H1 (cell line): ENCODE measurements around the gene KLKB1. TPM values are rescaled to one million over a fixed set of nuclear protein-coding genes. Genes with fewer than 3 reads are reported as not detected.

ENCODE experiments used
- CTCF ChIA-PET: fragments of 300-600 bp; sonication (Branson Sonifier 250); formaldehyde crosslinking; loops from one replicate; lab custom pipeline; 2021; ENCODE audit not compliant: partially characterized antibody; lab: Charles Lee
- POLR2A ChIA-PET: fragments of 300-600 bp; sonication (Branson Sonifier 250); formaldehyde crosslinking; loops from one replicate; lab custom pipeline; 2021; ENCODE audit warnings: inconsistent platforms; ENCODE audit not compliant: partially characterized antibody; lab: Charles Lee
- DNase-seq, 2 experiments: peaks; one replicate each; pipeline versions ENCODE4 v3.0.0 to v3.0.0-alpha.2; 2010 to 2022; ENCODE audit warnings: low spot score in 2 of 2, low read depth in 1 of 2, mixed read lengths in 1 of 2
- FAIRE-seq: peaks from 2 replicates; lab custom pipeline; 2011; peaks lifted over from hg19 to GRCh38; lab: Jason Lieb, UNC
- H2AFZ ChIP-seq: 2 replicates; pipeline ENCODE4 v1.8.1; 2012; ENCODE audit warnings: low read length, inconsistent platforms
- H2AK5ac ChIP-seq: 2 replicates; pipeline ENCODE4 v1.6.1; 2013; ENCODE audit warnings: low read depth, low read length
- H2BK120ac ChIP-seq: replicated peaks from 2 replicates; pipeline ENCODE3; 2013; ENCODE audit warnings: low read depth, low read length, inconsistent platforms
- H2BK12ac ChIP-seq: 2 replicates; pipeline ENCODE4 v1.6.1; 2013; ENCODE audit warnings: low read depth, low read length
- H2BK15ac ChIP-seq: 2 replicates; pipeline ENCODE4 v1.6.1; 2013; ENCODE audit warnings: low read length
- H2BK20ac ChIP-seq: 2 replicates; pipeline ENCODE4 v1.6.1; 2013; ENCODE audit warnings: low read length
- H2BK5ac ChIP-seq: 2 replicates; pipeline ENCODE4 v1.6.1; 2013; ENCODE audit warnings: low read depth, low read length
- H3K14ac ChIP-seq: 2 replicates; pipeline ENCODE4 v1.6.1; 2013; ENCODE audit warnings: inconsistent platforms; ENCODE audit not compliant: insufficient read length
- H3K18ac ChIP-seq: 2 replicates; pipeline ENCODE4 v1.6.1; 2013; ENCODE audit warnings: low read length; ENCODE audit errors: extremely low read depth
- H3K23ac ChIP-seq: 2 replicates; pipeline ENCODE4 v1.6.1; 2013; ENCODE audit warnings: inconsistent platforms; ENCODE audit not compliant: insufficient read length
- H3K23me2 ChIP-seq: 2 replicates; pipeline ENCODE4 v1.6.1; 2013; ENCODE audit warnings: low read depth, low read length
- H3K27ac ChIP-seq: 2 replicates; pipeline ENCODE4 v1.6.1; 2011; ENCODE audit warnings: low read depth, low read length, inconsistent platforms
- H3K27me3 ChIP-seq, 4 experiments: replicated peaks in 1 of 4; 1 replicate in 1 of 4; 2 replicates in 3 of 4; pipeline versions ENCODE4 v1.6.1 to v1.8.1; 2011 to 2013; ENCODE audit warnings: low read length in 3 of 4, mild to moderate bottlenecking in 3 of 4, inconsistent platforms in 2 of 4, mixed read lengths in 2 of 4, moderate library complexity in 1 of 4; ENCODE audit not compliant: control insufficient read depth in 3 of 4, insufficient read depth in 3 of 4; ENCODE audit errors: extremely low read depth in 1 of 4
- H3K36me3 ChIP-seq, 4 experiments: 2 replicates each; pipeline versions ENCODE4 v1.6.1 to v1.8.1; 2011 to 2013; ENCODE audit warnings: mild to moderate bottlenecking in 4 of 4, low read length in 3 of 4, moderate library complexity in 2 of 4, control low read depth in 1 of 4, inconsistent platforms in 1 of 4; ENCODE audit not compliant: insufficient read depth in 4 of 4, control insufficient read depth in 2 of 4
- H3K4ac ChIP-seq: replicated peaks from 2 replicates; pipeline ENCODE3; 2013; ENCODE audit warnings: low read length, low read depth, mixed read lengths, inconsistent platforms; ENCODE audit not compliant: insufficient read length
- H3K4me1 ChIP-seq, 4 experiments: replicated peaks in 1 of 4; 1 replicate in 1 of 4; 2 replicates in 3 of 4; pipeline versions ENCODE4 v1.6.1 to v1.8.1; 2011 to 2013; ENCODE audit warnings: low read length in 3 of 4, inconsistent platforms in 2 of 4, mixed read lengths in 1 of 4; ENCODE audit not compliant: insufficient read depth in 4 of 4, control insufficient read depth in 3 of 4
- H3K4me2 ChIP-seq, 2 experiments: 2 replicates each; pipeline versions ENCODE4 v1.6.1 to v1.8.1; 2011 to 2013; ENCODE audit warnings: low read depth in 2 of 2, low read length in 2 of 2, control low read depth in 1 of 2, inconsistent platforms in 1 of 2, mild to moderate bottlenecking in 1 of 2; ENCODE audit not compliant: insufficient read depth in 1 of 2
- H3K4me3 ChIP-seq, 4 experiments: fragments of 200-600, 300-600 bp in 1 of 4; sonication (generic), shearing (Covaris generic), sonication (Bioruptor Twin) in 1 of 4; 2 replicates each; pipeline versions ENCODE4 v1.5.1 to v1.8.1; 2011 to 2016; ENCODE audit warnings: low read length in 4 of 4, low read depth in 3 of 4, control low read depth in 2 of 4, inconsistent platforms in 2 of 4, mild to moderate bottlenecking in 2 of 4, mixed read lengths in 1 of 4, moderate library complexity in 1 of 4; ENCODE audit not compliant: insufficient read depth in 2 of 4; ENCODE audit errors: extremely low read depth in 1 of 4
- H3K56ac ChIP-seq: replicated peaks from 2 replicates; pipeline ENCODE3; 2013; ENCODE audit warnings: low read depth, mild to moderate bottlenecking, mixed read lengths, low read length, inconsistent platforms; ENCODE audit not compliant: insufficient read length
- H3K79me1 ChIP-seq: 2 replicates; pipeline ENCODE4 v1.6.1; 2013; ENCODE audit warnings: low read depth, low read length, control low read depth
- H3K79me2 ChIP-seq, 2 experiments: 2 replicates each; pipeline versions ENCODE4 v1.6.1 to v1.8.1; 2012 to 2013; ENCODE audit warnings: low read length in 2 of 2, mild to moderate bottlenecking in 2 of 2, inconsistent platforms in 1 of 2; ENCODE audit not compliant: insufficient read depth in 2 of 2, control insufficient read depth in 1 of 2
- H3K9ac ChIP-seq, 4 experiments: replicated peaks in 1 of 4; 1 replicate in 1 of 4; 2 replicates in 3 of 4; pipeline versions ENCODE4 v1.6.1 to v1.8.1; 2011 to 2013; ENCODE audit warnings: low read depth in 3 of 4, low read length in 3 of 4, control low read depth in 2 of 4, mild to moderate bottlenecking in 2 of 4, moderate library complexity in 2 of 4, inconsistent platforms in 1 of 4; ENCODE audit errors: extremely low read depth in 1 of 4
- H3K9me3 ChIP-seq, 2 experiments: 2 replicates each; pipeline versions ENCODE4 v1.6.1 to v1.8.1; 2012 to 2013; ENCODE audit warnings: mild to moderate bottlenecking in 2 of 2, moderate library complexity in 2 of 2, control low read depth in 1 of 2, inconsistent platforms in 1 of 2, low read depth in 1 of 2, low read length in 1 of 2, mixed read lengths in 1 of 2; ENCODE audit not compliant: insufficient read depth in 2 of 2
- H4K20me1 ChIP-seq, 2 experiments: replicated peaks in 1 of 2; 2 replicates each; pipeline versions ENCODE3 to v1.8.1; 2011 to 2013; ENCODE audit warnings: inconsistent platforms in 2 of 2, low read length in 2 of 2, mild to moderate bottlenecking in 1 of 2; ENCODE audit not compliant: insufficient read depth in 2 of 2, control insufficient read depth in 1 of 2
- H4K5ac ChIP-seq: 2 replicates; pipeline ENCODE4 v1.6.1; 2013; ENCODE audit warnings: low read length, low read depth, mixed read lengths, inconsistent platforms; ENCODE audit not compliant: insufficient read length
- H4K8ac ChIP-seq: 2 replicates; pipeline ENCODE4 v1.8.0; 2013; ENCODE audit warnings: mild to moderate bottlenecking, moderate library complexity, low read length, inconsistent platforms; ENCODE audit not compliant: insufficient read depth; ENCODE audit errors: extremely low read depth
- H4K91ac ChIP-seq: replicated peaks from 2 replicates; pipeline ENCODE3; 2013; ENCODE audit warnings: low read length, mixed read lengths, inconsistent platforms; ENCODE audit not compliant: insufficient read length
- ASH2L ChIP-seq: fragments of 200-600, 300-600 bp; sonication (generic); IDR thresholded peaks from one replicate; pipeline ENCODE4 v1.7.1; 2017; ENCODE audit warnings: low read length
- E2F6 ChIP-seq: IDR thresholded peaks from 2 replicates; pipeline ENCODE4 v1.6.1; 2012; ENCODE audit warnings: inconsistent platforms
- GTF2F1 ChIP-seq: IDR thresholded peaks from 2 replicates; pipeline ENCODE4 v1.6.1; 2012; ENCODE audit warnings: low read depth, low read length, improper control_type of control experiment, borderline replicate concordance
- JUN ChIP-seq: IDR thresholded peaks from 2 replicates; pipeline ENCODE4 v1.6.1; 2011; ENCODE audit warnings: low read depth, mild to moderate bottlenecking, improper control_type of control experiment, low read length
- KDM4A ChIP-seq: IDR thresholded peaks from one replicate; pipeline ENCODE4 v1.7.1; 2012; ENCODE audit warnings: low read depth, mild to moderate bottlenecking, moderate library complexity, low read length, inconsistent platforms; ENCODE audit not compliant: severe bottlenecking
- MAX ChIP-seq: IDR thresholded peaks from 2 replicates; pipeline ENCODE4 v1.6.1; 2012; ENCODE audit warnings: inconsistent platforms
- WGBS, 2 experiments: shearing (Covaris generic) in 1 of 2; methylation state at CpG; one replicate each; pipeline versions ENCODE4 v1.1.6 to v1.1.7; 2013 to 2015; ENCODE audit warnings: low lambda C conversion rate in 2 of 2, mixed read lengths in 2 of 2, inconsistent platforms in 1 of 2, low coverage in 1 of 2, missing lambda C conversion rate in 1 of 2; ENCODE audit not compliant: insufficient replicate concordance in 2 of 2, insufficient coverage in 1 of 2, insufficient read length in 1 of 2; ENCODE audit errors: extremely low coverage in 1 of 2, missing lambda C conversion rate in 1 of 2; 5-methylcytosine and 5-hydroxymethylcytosine counted together
- polyA plus RNA-seq, 7 experiments: library from polyadenylated mRNA; depleted of rRNA in 3 of 7; stranded (reverse) in 5 of 7; unstranded in 2 of 7; fragments of >200 nt in 5 of 7; fragments of 200-250 nt in 2 of 7; gene quantifications; 1 replicate in 5 of 7; 2 replicates in 1 of 7; 4 replicates in 1 of 7; pipeline versions ENCODE4 v1.2.1 to v1.2.3, GENCODE V29; 2011 to 2013; ENCODE audit warnings: missing spikeins in 2 of 7, mixed read lengths in 2 of 7
- total RNA-seq: library from RNA; stranded (reverse); fragmentation: NEBNext Ultra II Directional; extraction: Animal tissue kit (Norgen Biotek cat#: 25700); gene quantifications from 2 replicates; pipeline ENCODE4 v1.2.1, GENCODE V29; 2021

Gene KLKB1
- total and polyA plus RNA-seq, 2 of the 8 experiments (the other 6 are each of a cell fraction or from before 2014, with no cell fraction given), result 12.0 to 20.9 TPM

- no peaks in the 10 kb centered on the region for H4K20me1 ChIP-seq
- no peak overlapping the region for H3K14ac ChIP-seq
- H3K23me2 ChIP-seq, result no peaks in the 10 kb centered on the region
- H4K5ac ChIP-seq, result no peak overlapping the region
- H2BK15ac ChIP-seq, result no peak overlapping the region
- H3K18ac ChIP-seq, result no peak overlapping the region
- H3K4me2 ChIP-seq, result no peak overlapping the region
- ChIA-PET CTCF (interaction anchor here (0.6 to 1.7 kb wide), 4 partner anchors 8 to 110 kb away, joined by 3 to 7 read pairs (median 3); partner anchors contain the start of gene CYP4V2), POLR2A (no interaction called here)
- no peak overlapping the region for H4K8ac ChIP-seq
- peaks cover 0 to 2% (median 0%) of the 10 kb centered on the region in 4 experiments; a peak in 1 of 7 replicates for H3K4me1 ChIP-seq
- no peaks in the 10 kb centered on the region for H3K36me3 ChIP-seq
- H3K9me3 ChIP-seq, result peaks cover 4 to 5% of the 10 kb centered on the region in 2 experiments; a peak in 1 of 4 replicates
- H2BK120ac ChIP-seq, result no peak overlapping the region
- H4K91ac ChIP-seq, result no peak overlapping the region
- H3K79me1 ChIP-seq, result no peaks in the 10 kb centered on the region
- H2AK5ac ChIP-seq, result no peak overlapping the region
- no peak overlapping the region for H2BK12ac ChIP-seq
- H3K27ac ChIP-seq, result no peak overlapping the region
- WGBS, 2 experiments, result 87% methylated on average over 41 of the region's 45 CpGs; no CpG with 5 or more reads in 1 of the 2 experiments
- H3K4me3 ChIP-seq, result no peak overlapping the region
- DNase-seq (no peak), FAIRE-seq (no peak)
- H3K4ac ChIP-seq, result no peak overlapping the region
- H3K9ac ChIP-seq, result no peak overlapping the region
- H2BK5ac ChIP-seq, result no peak overlapping the region
- no peaks in the 10 kb centered on the region for H3K27me3 ChIP-seq
- no peak overlapping the region for H3K56ac ChIP-seq
- no peak overlapping the region for H2BK20ac ChIP-seq
- H3K79me2 ChIP-seq, result peaks cover 0 to 3% of the 10 kb centered on the region in 2 experiments; a peak in 1 of 4 replicates
- no peak overlapping the region for H3K23ac ChIP-seq
- H2AFZ ChIP-seq, result no peak overlapping the region
- TF ChIP-seq E2F6, result no peak
- no peak for TF ChIP-seq KDM4A
- TF ChIP-seq GTF2F1, result no peak
- TF ChIP-seq ASH2L, result no peak
- no peak for TF ChIP-seq MAX
- no peak for TF ChIP-seq JUN
Measured at GRCh38 chr4:186204103-186204559, 23.2 kb upstream of the KLKB1 start.
